IMR-90 (cell line): ENCODE data around the gene SFTA2. TPM values are rescaled to one million over a fixed set of nuclear protein-coding genes. Genes with fewer than 3 reads are reported as not detected.

ENCODE experiments used
- ATAC-seq: fragments of 200-7000 bp; cut with Tn5 transposase; 2 replicates; pipeline ENCODE4 v1.9.1; 2020; ENCODE audit warnings: low read depth, mild to moderate bottlenecking, moderate library complexity
- BruUV-seq: library from RNA; stranded (reverse); fragments of 400-500 nt; replicated peaks from 2 replicates; lab custom pipeline; 2021; lab: Mats Ljungman, UMichigan
- CTCF ChIA-PET: fragments of 300-600 bp; formaldehyde crosslinking; extraction: SDS; loops from one replicate; lab custom pipeline; 2021; ENCODE audit warnings: antibody characterized with exemption; lab: Yijun Ruan, JAX
- POLR2A ChIA-PET: fragments of 300-600 bp; sonication (Branson Sonifier 250); formaldehyde crosslinking; loops from one replicate; lab custom pipeline; 2022; ENCODE audit warnings: antibody characterized with exemption; ENCODE audit not compliant: unreplicated experiment; lab: Charles Lee
- DNase-seq: peaks from one replicate; pipeline ENCODE4 v3.0.0; 2013
- H2AFZ ChIP-seq: replicated peaks from 2 replicates; pipeline ENCODE3; 2013; ENCODE audit warnings: low read length, mild to moderate bottlenecking; ENCODE audit not compliant: poor library complexity
- H2AK5ac ChIP-seq: 2 replicates; pipeline ENCODE4 v1.6.1; 2013; ENCODE audit warnings: low read depth, low read length, inconsistent platforms
- H2AK9ac ChIP-seq: replicated peaks from 2 replicates; pipeline ENCODE3; 2013; ENCODE audit warnings: mild to moderate bottlenecking, low read depth, low read length, moderate library complexity; ENCODE audit not compliant: poor library complexity
- H2BK120ac ChIP-seq: 2 replicates; pipeline ENCODE4 v1.6.1; 2013; ENCODE audit warnings: low read depth, low read length, inconsistent platforms
- H2BK15ac ChIP-seq: 3 replicates; pipeline ENCODE4 v1.6.1; 2013; ENCODE audit warnings: low read depth, low read length, inconsistent platforms
- H2BK20ac ChIP-seq: 2 replicates; pipeline ENCODE4 v1.6.1; 2013; ENCODE audit warnings: low read depth, mild to moderate bottlenecking, inconsistent platforms, low read length, moderate library complexity
- H2BK5ac ChIP-seq: 2 replicates; pipeline ENCODE4 v1.6.1; 2013; ENCODE audit warnings: mild to moderate bottlenecking, low read depth, low read length, inconsistent platforms; ENCODE audit not compliant: poor library complexity, severe bottlenecking
- H3K14ac ChIP-seq: replicated peaks from 2 replicates; pipeline ENCODE4 v1.6.1; 2013; ENCODE audit warnings: low read depth, low read length, inconsistent platforms
- H3K18ac ChIP-seq: 2 replicates; pipeline ENCODE4 v1.6.1; 2013; ENCODE audit warnings: low read depth, low read length, control low read depth
- H3K23ac ChIP-seq: 2 replicates; pipeline ENCODE4 v1.6.1; 2013; ENCODE audit warnings: low read depth, low read length, inconsistent platforms
- H3K27ac ChIP-seq: 2 replicates; pipeline ENCODE4 v1.5.1; 2013; ENCODE audit warnings: mild to moderate bottlenecking, control low read depth, low read length; ENCODE audit not compliant: insufficient read depth
- H3K27me3 ChIP-seq: 2 replicates; pipeline ENCODE4 v1.6.1; 2013; ENCODE audit warnings: low read length; ENCODE audit not compliant: control insufficient read depth, insufficient read depth
- H3K36me3 ChIP-seq: 2 replicates; pipeline ENCODE4 v1.6.1; 2013; ENCODE audit warnings: low read length, mixed read lengths; ENCODE audit not compliant: control insufficient read depth, insufficient read depth
- H3K4ac ChIP-seq: 2 replicates; pipeline ENCODE4 v1.6.1; 2013; ENCODE audit warnings: low read depth, low read length, inconsistent platforms
- H3K4me1 ChIP-seq: 2 replicates; pipeline ENCODE4 v1.6.1; 2013; ENCODE audit warnings: low read length, mixed read lengths; ENCODE audit not compliant: control insufficient read depth, insufficient read depth
- H3K4me2 ChIP-seq: 2 replicates; pipeline ENCODE4 v1.6.1; 2013; ENCODE audit warnings: low read depth, mild to moderate bottlenecking, control low read depth, low read length, moderate library complexity
- H3K4me3 ChIP-seq: 2 replicates; pipeline ENCODE4 v1.5.1; 2013; ENCODE audit warnings: low read depth, mild to moderate bottlenecking, control low read depth, low read length, moderate library complexity; ENCODE audit not compliant: insufficient read depth
- H3K56ac ChIP-seq: 2 replicates; pipeline ENCODE4 v1.6.1; 2013; ENCODE audit warnings: low read length, inconsistent platforms; ENCODE audit not compliant: insufficient read depth; ENCODE audit errors: extremely low read depth
- H3K79me1 ChIP-seq, 2 experiments: 2 replicates each; pipeline ENCODE4 v1.6.1; 2013; ENCODE audit warnings: low read length in 2 of 2, inconsistent platforms in 1 of 2, low read depth in 1 of 2
- H3K9ac ChIP-seq: 2 replicates; pipeline ENCODE4 v1.6.1; 2013; ENCODE audit warnings: low read depth, low read length, control low read depth
- H3K9me1 ChIP-seq: 2 replicates; pipeline ENCODE4 v1.6.1; 2013; ENCODE audit warnings: low read length, inconsistent platforms; ENCODE audit not compliant: insufficient read depth
- H3K9me3 ChIP-seq: 2 replicates; pipeline ENCODE4 v1.6.1; 2013; ENCODE audit warnings: low read length; ENCODE audit not compliant: control insufficient read depth, insufficient read depth
- H4K20me1 ChIP-seq: 2 replicates; pipeline ENCODE4 v1.6.1; 2013; ENCODE audit warnings: low read length, inconsistent platforms; ENCODE audit not compliant: insufficient read depth
- H4K5ac ChIP-seq: 2 replicates; pipeline ENCODE4 v1.6.1; 2013; ENCODE audit warnings: mild to moderate bottlenecking, low read depth, low read length, control low read depth
- H4K8ac ChIP-seq, 2 experiments: 2 replicates each; pipeline ENCODE4 v1.6.1; 2013; ENCODE audit warnings: low read depth in 2 of 2, low read length in 2 of 2, control low read depth in 1 of 2, inconsistent platforms in 1 of 2
- H4K91ac ChIP-seq: 2 replicates; pipeline ENCODE4 v1.6.1; 2013; ENCODE audit warnings: low read depth, low read length, inconsistent platforms; ENCODE audit not compliant: insufficient read depth
- BHLHE40 ChIP-seq: fragments of 150-350 bp; IDR thresholded peaks from 2 replicates; pipeline ENCODE4 v1.6.1; 2016; ENCODE audit warnings: mild to moderate bottlenecking, low read depth, low read length
- CEBPB ChIP-seq: IDR thresholded peaks from 2 replicates; pipeline ENCODE4 v1.6.1; 2012; ENCODE audit warnings: low read depth, low read length, improper control_type of control experiment
- CHD1 ChIP-seq: IDR thresholded peaks from 2 replicates; pipeline ENCODE4 v1.6.1; 2012; ENCODE audit warnings: low read depth, low read length, improper control_type of control experiment
- CTCF ChIP-seq: conservative IDR thresholded peaks from 2 replicates; pipeline ENCODE4 v1.5.1; 2012; ENCODE audit warnings: mild to moderate bottlenecking, low read depth, low read length, improper control_type of control experiment
- ELK1 ChIP-seq: fragments of 150-350 bp; IDR thresholded peaks from 2 replicates; pipeline ENCODE4 v1.6.1; 2016; ENCODE audit warnings: low read depth, mild to moderate bottlenecking, low read length, moderate library complexity, borderline replicate concordance
- FOS ChIP-seq: fragments of 150-350 bp; IDR thresholded peaks from 2 replicates; pipeline ENCODE4 v1.6.1; 2016; ENCODE audit warnings: low read depth, low read length
- MAFK ChIP-seq: IDR thresholded peaks from 2 replicates; pipeline ENCODE4 v1.6.1; 2012; ENCODE audit warnings: low read depth, low read length, improper control_type of control experiment
- MAZ ChIP-seq: IDR thresholded peaks from 2 replicates; pipeline ENCODE4 v1.6.1; 2012; ENCODE audit warnings: low read depth, mild to moderate bottlenecking, low read length, improper control_type of control experiment, moderate library complexity, borderline replicate concordance
- MXI1 ChIP-seq: IDR thresholded peaks from 2 replicates; pipeline ENCODE4 v1.6.1; 2012; ENCODE audit warnings: low read depth, mild to moderate bottlenecking, low read length, moderate library complexity, borderline replicate concordance
- NFE2L2 ChIP-seq: fragments of 150-350 bp; IDR thresholded peaks from 2 replicates; pipeline ENCODE4 v1.6.1; 2016; ENCODE audit warnings: low read depth, mild to moderate bottlenecking, low read length
- POLR2A ChIP-seq: IDR thresholded peaks from 2 replicates; pipeline ENCODE4 v1.6.1; 2012; ENCODE audit warnings: mild to moderate bottlenecking, low read depth, low read length
- RCOR1 ChIP-seq: IDR thresholded peaks from 2 replicates; pipeline ENCODE4 v1.6.1; 2012; ENCODE audit warnings: mild to moderate bottlenecking, low read length, improper control_type of control experiment; ENCODE audit not compliant: insufficient replicate concordance
- RFX5 ChIP-seq: IDR thresholded peaks from 2 replicates; pipeline ENCODE4 v1.8.0; 2012; ENCODE audit warnings: low read depth, mild to moderate bottlenecking, low read length, moderate library complexity
- SMC3 ChIP-seq: fragments of 150-350 bp; IDR thresholded peaks from 2 replicates; pipeline ENCODE4 v1.6.1; 2016; ENCODE audit warnings: low read depth, mild to moderate bottlenecking, antibody characterized with exemption, low read length, moderate library complexity
- USF2 ChIP-seq: fragments of 150-350 bp; IDR thresholded peaks from 2 replicates; pipeline ENCODE4 v1.6.1; 2017; ENCODE audit warnings: mild to moderate bottlenecking, antibody characterized with exemption, low read length, low read depth
- dilution Hi-C: fragments of 300-500 bp; cut with HindIII; formaldehyde crosslinking; loops from one replicate; pipeline ENCODE4 v1.14.3; 2018; ENCODE audit warnings: low sequenced_read_pairs; ENCODE audit not compliant: unreplicated experiment
- in situ Hi-C: fragments of 300-500 bp; cut with MboI; formaldehyde crosslinking; loops from 3 replicates; pipeline ENCODE4 v1.14.3; 2019; ENCODE audit warnings: low sequenced_read_pairs, inconsistent platforms, mixed read lengths
- intact Hi-C: fragments of 100-400 bp; cut with micrococcal nuclease; formaldehyde crosslinking; loops from 2 replicates; pipeline ENCODE4 v1.10.0; 2022
- polyA plus RNA-seq, 3 experiments: library from polyadenylated mRNA; depleted of rRNA; stranded (reverse); fragments of >200 nt; gene quantifications; 2 replicates each; pipeline ENCODE4 v1.2.3, GENCODE V29; 2012; ENCODE audit warnings: low replicate concordance in 1 of 3
- total RNA-seq: library from RNA; depleted of rRNA; stranded (reverse); fragments of >200 nt; gene quantifications from 2 replicates; pipeline ENCODE4 v1.2.3, GENCODE V29; 2012

The SFTA2 gene
- total and polyA plus RNA-seq, 2 of the 4 experiments (the other 2 are of a cell fraction): not detected

GRCh38 chr6:30962716-30963115 is 30.7 kb upstream of the SFTA2 start:
- intact Hi-C loops (no loop called here), dilution Hi-C loops (no loop called here), in situ Hi-C loops (no loop called here)
- no peak overlapping the region for H3K4me2 ChIP-seq
- H3K4me1 ChIP-seq: no peaks in the 10 kb centered on the region
- H3K4me3 ChIP-seq: no peak overlapping the region
- no peak overlapping the region for H3K23ac ChIP-seq
- no peak overlapping the region for H2AFZ ChIP-seq
- H2BK5ac ChIP-seq: no peak overlapping the region
- no peaks in the 10 kb centered on the region for H4K20me1 ChIP-seq
- no peak overlapping the region for H3K9ac ChIP-seq
- H2BK15ac ChIP-seq: no peak overlapping the region
- no peak overlapping the region for H3K4ac ChIP-seq
- H3K9me3 ChIP-seq: no peaks in the 10 kb centered on the region; the same call in 1 of the 2 replicates
- no TSS peak for BruUV-seq
- no peak overlapping the region for H4K5ac ChIP-seq
- H3K9me1 ChIP-seq: no peaks in the 10 kb centered on the region
- DNase-seq (no peak), ATAC-seq (no peak)
- H4K8ac ChIP-seq: no peak overlapping the region
- no peak overlapping the region for H4K91ac ChIP-seq
- H3K56ac ChIP-seq: no peak overlapping the region
- no peaks in the 10 kb centered on the region for H3K36me3 ChIP-seq
- H3K18ac ChIP-seq: no peak overlapping the region
- no peak for TF ChIP-seq POLR2A
- TF ChIP-seq SMC3: no peak
- TF ChIP-seq NFE2L2: no peak
- no peak for TF ChIP-seq MAZ
- TF ChIP-seq ELK1: no peak
- TF ChIP-seq CTCF: no peak
- TF ChIP-seq MXI1: no peak
- no peak for TF ChIP-seq BHLHE40
- TF ChIP-seq USF2: no peak
- no peak for TF ChIP-seq CEBPB
- TF ChIP-seq CHD1: no peak
- TF ChIP-seq FOS: no peak
- no peak for TF ChIP-seq RFX5
- TF ChIP-seq RCOR1: no peak
- TF ChIP-seq MAFK: no peak
- H3K27me3 ChIP-seq: peaks cover 37% of the 10 kb centered on the region
- H3K79me1 ChIP-seq: no peaks in the 10 kb centered on the region
- H3K27ac ChIP-seq: no peak overlapping the region
- POLR2A ChIA-PET: no interaction called here
- CTCF ChIA-PET: no interaction called here
- no peak overlapping the region for H2AK9ac ChIP-seq
- H2BK120ac ChIP-seq: no peak overlapping the region
- no peak overlapping the region for H2AK5ac ChIP-seq
- H3K14ac ChIP-seq: no peak overlapping the region
- no peak overlapping the region for H2BK20ac ChIP-seq
